Non-pigmented ciliary epithelial cell (primary cell): Measurements from ENCODE around the gene MDP1.

Experiments
- DNase-seq: peaks from one replicate; pipeline ENCODE4 v3.0.0-alpha.2; 2010; ENCODE audit warnings: low read depth

MDP1 gene

GRCh38 chr14:24215495-24216344, at the start of gene MDP1:
Gene MDP1 (minus strand): TSS chr14:24216066. CDS start chr14:24215955, 111 bp downstream.
- DNase-seq: peak; percentile 50

- DNase-seq: no peak
Observed at GRCh38 chr14:24264298-24264697, 48.4 kb upstream of the MDP1 start.

- no peak for DNase-seq
Observed at GRCh38 chr14:24263848-24264247, 48.0 kb upstream of the MDP1 start.

GRCh38 chr14:24262821-24263733, 47.2 kb upstream of the MDP1 start, which contains the start of gene TGM1:
Gene TGM1 (minus strand): TSS chr14:24263177. CDS start chr14:24262352, 825 bp downstream.
- DNase-seq: no peak

- no peak for DNase-seq
Observed at GRCh38 chr14:24261969-24262327, 46.1 kb upstream of the MDP1 start.

GRCh38 chr14:24261256-24261968, 45.5 kb upstream of the MDP1 start:
- no peak for DNase-seq

- DNase-seq: no peak
Observed at GRCh38 chr14:24260780-24261157, 44.9 kb upstream of the MDP1 start.

- DNase-seq: no peak
Observed at GRCh38 chr14:24260026-24260779, 44.3 kb upstream of the MDP1 start.

- no peak for DNase-seq
Observed at GRCh38 chr14:24259282-24260025, 43.6 kb upstream of the MDP1 start.

GRCh38 chr14:24258548-24259265, 42.8 kb upstream of the MDP1 start:
- DNase-seq: no peak

- DNase-seq: no peak
Observed at GRCh38 chr14:24258119-24258518, 42.3 kb upstream of the MDP1 start.

GRCh38 chr14:24256960-24257359, 41.1 kb upstream of the MDP1 start:
- no peak for DNase-seq

- DNase-seq: no peak
Observed at GRCh38 chr14:24255931-24256711, 40.3 kb upstream of the MDP1 start.

- DNase-seq: no peak
Observed at GRCh38 chr14:24255438-24255837, 39.6 kb upstream of the MDP1 start.

- no peak for DNase-seq
Observed at GRCh38 chr14:24254630-24255392, 38.9 kb upstream of the MDP1 start.

- DNase-seq: no peak
Observed at GRCh38 chr14:24253936-24254335, 38.1 kb upstream of the MDP1 start.

- DNase-seq: no peak
Observed at GRCh38 chr14:24252289-24253124, 36.6 kb upstream of the MDP1 start.

GRCh38 chr14:24251880-24252288, 36.0 kb upstream of the MDP1 start:
- DNase-seq: no peak
